ENCODE data around the gene FAM228B. TPM values are rescaled to one million over a fixed set of nuclear protein-coding genes. Genes with fewer than 3 reads are reported as not detected.

Gene FAM228B
- total RNA-seq, 6 experiments from 2014 or later: 8.3 to 11.8 (median 8.9) TPM

GRCh38 chr2:24214880-24215279, 91.6 kb downstream of the FAM228B start:
- H3K9me3 Mint-ChIP-seq: no peaks in the 10 kb centered on the region
- no peak for TF ChIP-seq CTCF (IDR thresholded peaks at IDR 0.05)
- no peak overlapping the region for H3K4me3 Mint-ChIP-seq
- no peak overlapping the region for H3K27ac Mint-ChIP-seq
- no peaks in the 10 kb centered on the region for H3K27me3 Mint-ChIP-seq (ENCODE audit: insufficient read depth)
- no peak for DNase-seq
- peaks cover 13% of the 10 kb centered on the region for H3K4me1 Mint-ChIP-seq (ENCODE audit: low read depth)
- peaks cover 10% of the 10 kb centered on the region for H3K36me3 Mint-ChIP-seq (ENCODE audit: low read depth)

Other genes with a start within 250 kb of the FAM228B start
- 1 to 10 TPM; 4.8 to 6.1 (median 4.9) TPM for gene ATAD2B, start 196.3 kb upstream of the FAM228B start, total RNA-seq (2021; fragmentation: NEBNext Ultra II Directional; extraction: Animal tissue kit (Norgen Biotek cat#: 25700))
- 10 to 100 TPM; 11.2 to 15.8 (median 13.6) TPM for gene UBXN2A, start 183.0 kb upstream of the FAM228B start, total RNA-seq (2021; fragmentation: NEBNext Ultra II Directional; extraction: Animal tissue kit (Norgen Biotek cat#: 25700))
- under 1 TPM; 0.18 to 0.35 (median 0.24) TPM for gene MFSD2B, start 113.4 kb upstream of the FAM228B start, total RNA-seq (2021; fragmentation: NEBNext Ultra II Directional; extraction: Animal tissue kit (Norgen Biotek cat#: 25700))
- 10 to 100 TPM; 12.0 to 19.4 (median 13.5) TPM for gene WDCP, start 76.1 kb upstream of the FAM228B start, total RNA-seq (2021; fragmentation: NEBNext Ultra II Directional; extraction: Animal tissue kit (Norgen Biotek cat#: 25700))
- gene FKBP1B, start 73.7 kb upstream of the FAM228B start, total RNA-seq (2021; fragmentation: NEBNext Ultra II Directional; extraction: Animal tissue kit (Norgen Biotek cat#: 25700)): 1 to 10 TPM; 4.0 to 6.9 (median 5.2) TPM
- gene SF3B6, start 47.1 kb upstream of the FAM228B start, total RNA-seq (2021; fragmentation: NEBNext Ultra II Directional; extraction: Animal tissue kit (Norgen Biotek cat#: 25700)): 100 to 1,000 TPM; 112 to 139 (median 126) TPM
- 10 to 100 TPM; 51.1 to 66.8 (median 61.4) TPM for gene TP53I3, start 38.6 kb upstream of the FAM228B start, total RNA-seq (2021; fragmentation: NEBNext Ultra II Directional; extraction: Animal tissue kit (Norgen Biotek cat#: 25700))
- gene PFN4, start 135 bp upstream of the FAM228B start, total RNA-seq (2021; fragmentation: NEBNext Ultra II Directional; extraction: Animal tissue kit (Norgen Biotek cat#: 25700)): 1 to 10 TPM in 1 of 6 experiments, under 1 TPM in 5; 0.64 to 1.1 (median 0.90) TPM
- not detected for gene FAM228A, start 51.6 kb downstream of the FAM228B start, total RNA-seq (2021; fragmentation: NEBNext Ultra II Directional; extraction: Animal tissue kit (Norgen Biotek cat#: 25700))
- gene ITSN2, start 237.1 kb downstream of the FAM228B start, total RNA-seq (2021; fragmentation: NEBNext Ultra II Directional; extraction: Animal tissue kit (Norgen Biotek cat#: 25700)): 10 to 100 TPM; 26.2 to 32.3 (median 29.5) TPM